ENCODE measurements around the gene OGFOD1.

- TF ChIP-seq, protein P1, sequence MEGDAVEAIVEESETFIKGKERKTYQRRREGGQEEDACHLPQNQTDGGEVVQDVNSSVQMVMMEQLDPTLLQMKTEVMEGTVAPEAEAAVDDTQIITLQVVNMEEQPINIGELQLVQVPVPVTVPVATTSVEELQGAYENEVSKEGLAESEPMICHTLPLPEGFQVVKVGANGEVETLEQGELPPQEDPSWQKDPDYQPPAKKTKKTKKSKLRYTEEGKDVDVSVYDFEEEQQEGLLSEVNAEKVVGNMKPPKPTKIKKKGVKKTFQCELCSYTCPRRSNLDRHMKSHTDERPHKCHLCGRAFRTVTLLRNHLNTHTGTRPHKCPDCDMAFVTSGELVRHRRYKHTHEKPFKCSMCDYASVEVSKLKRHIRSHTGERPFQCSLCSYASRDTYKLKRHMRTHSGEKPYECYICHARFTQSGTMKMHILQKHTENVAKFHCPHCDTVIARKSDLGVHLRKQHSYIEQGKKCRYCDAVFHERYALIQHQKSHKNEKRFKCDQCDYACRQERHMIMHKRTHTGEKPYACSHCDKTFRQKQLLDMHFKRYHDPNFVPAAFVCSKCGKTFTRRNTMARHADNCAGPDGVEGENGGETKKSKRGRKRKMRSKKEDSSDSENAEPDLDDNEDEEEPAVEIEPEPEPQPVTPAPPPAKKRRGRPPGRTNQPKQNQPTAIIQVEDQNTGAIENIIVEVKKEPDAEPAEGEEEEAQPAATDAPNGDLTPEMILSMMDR (conservative IDR thresholded peaks at IDR 0.05 in 1 of 2, IDR thresholded peaks at IDR 0.05 in 1 of 2; ENCODE audit: low read depth in 1 of 2, low read length in 2 of 2), result no peak
- no peak for TF ChIP-seq EZH2 (IDR thresholded peaks at IDR 0.05; ENCODE audit: low read length, missing control alignments)
These were observed 28.1 kb downstream of the OGFOD1 start for GRCh38 chr16:56479469-56479868.

Data from fibroblast of lung (primary cell).